ENCODE data around the gene HTR2B. TPM values are rescaled to one million over a fixed set of nuclear protein-coding genes. Genes with fewer than 3 reads are reported as not detected.
A peak's percentile ranks its signal among the peaks of the same experiment; 100 is the strongest.

HTR2B gene
- total RNA-seq, 3 donors from 2014 or later, result 0.29 to 1.4 (median 0.98) TPM

- no peaks in the 10 kb centered on the region for H3K36me3 ChIP-seq
- peaks cover 0 to 8% of the 10 kb centered on the region in 2 donors for H3K4me1 ChIP-seq
- no peak for DNase-seq (ENCODE audit: low spot score in 2 of 2)
- H3K27ac ChIP-seq, result no peak overlapping the region
- no peaks in the 10 kb centered on the region for H3K9me3 ChIP-seq
- no peak overlapping the region for H3K4me3 ChIP-seq
- TF ChIP-seq, protein P1, sequence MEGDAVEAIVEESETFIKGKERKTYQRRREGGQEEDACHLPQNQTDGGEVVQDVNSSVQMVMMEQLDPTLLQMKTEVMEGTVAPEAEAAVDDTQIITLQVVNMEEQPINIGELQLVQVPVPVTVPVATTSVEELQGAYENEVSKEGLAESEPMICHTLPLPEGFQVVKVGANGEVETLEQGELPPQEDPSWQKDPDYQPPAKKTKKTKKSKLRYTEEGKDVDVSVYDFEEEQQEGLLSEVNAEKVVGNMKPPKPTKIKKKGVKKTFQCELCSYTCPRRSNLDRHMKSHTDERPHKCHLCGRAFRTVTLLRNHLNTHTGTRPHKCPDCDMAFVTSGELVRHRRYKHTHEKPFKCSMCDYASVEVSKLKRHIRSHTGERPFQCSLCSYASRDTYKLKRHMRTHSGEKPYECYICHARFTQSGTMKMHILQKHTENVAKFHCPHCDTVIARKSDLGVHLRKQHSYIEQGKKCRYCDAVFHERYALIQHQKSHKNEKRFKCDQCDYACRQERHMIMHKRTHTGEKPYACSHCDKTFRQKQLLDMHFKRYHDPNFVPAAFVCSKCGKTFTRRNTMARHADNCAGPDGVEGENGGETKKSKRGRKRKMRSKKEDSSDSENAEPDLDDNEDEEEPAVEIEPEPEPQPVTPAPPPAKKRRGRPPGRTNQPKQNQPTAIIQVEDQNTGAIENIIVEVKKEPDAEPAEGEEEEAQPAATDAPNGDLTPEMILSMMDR (IDR thresholded peaks at IDR 0.05), result no peak
- no peak for TF ChIP-seq POLR2AphosphoS5 (IDR thresholded peaks at IDR 0.05)
- no peak for TF ChIP-seq POLR2A (IDR thresholded peaks at IDR 0.05)
- intact Hi-C loops (cut with DNase I; ENCODE audit: low total_unique reads), result no loop called here
- no peaks in the 10 kb centered on the region for H3K27me3 ChIP-seq
These were observed 3.1 kb upstream of the HTR2B start for GRCh38 chr2:231127936-231128335.

GRCh38 chr2:231127480-231127879 is 2.6 kb upstream of the HTR2B start:
- no peaks in the 10 kb centered on the region for H3K9me3 ChIP-seq
- no peaks in the 10 kb centered on the region for H3K27me3 ChIP-seq
- peaks cover 0 to 8% of the 10 kb centered on the region in 2 donors for H3K4me1 ChIP-seq
- H3K36me3 ChIP-seq, result no peaks in the 10 kb centered on the region
- TF ChIP-seq, protein P1 (IDR thresholded peaks at IDR 0.05), result no peak
- H3K4me3 ChIP-seq, result no peak overlapping the region
- DNase-seq (ENCODE audit: low spot score in 2 of 2), result no peak
- no peak overlapping the region for H3K27ac ChIP-seq
- intact Hi-C loops (cut with DNase I; ENCODE audit: low total_unique reads), result no loop called here

DNA sequence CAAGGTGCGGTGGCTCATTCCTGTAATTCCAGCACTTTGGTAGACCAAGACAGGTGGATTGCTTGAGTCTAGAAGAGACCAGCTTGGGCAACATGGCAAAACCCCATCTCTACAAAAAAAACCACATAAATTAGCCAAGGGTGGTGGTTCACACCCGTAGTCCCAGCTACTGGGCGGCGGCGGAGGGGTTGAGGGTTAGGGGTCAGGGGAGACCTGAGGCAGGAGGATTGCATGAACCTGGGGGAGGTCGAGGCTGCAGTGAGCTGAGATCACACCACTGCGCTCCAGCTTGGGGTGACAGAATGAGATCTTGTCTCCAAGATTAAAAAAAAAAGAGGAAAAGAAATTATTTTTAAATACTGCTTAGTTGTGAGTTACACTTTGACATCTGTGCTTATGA is 1.3 kb upstream of the HTR2B start:
- intact Hi-C loops (cut with DNase I; ENCODE audit: low total_unique reads), result no loop called here
- DNase-seq (ENCODE audit: low spot score in 2 of 2), result no peak
- no peak overlapping the region for H3K27ac ChIP-seq
- no peak overlapping the region for H3K4me3 ChIP-seq
- TF ChIP-seq POLR2A (IDR thresholded peaks at IDR 0.05), result no peak
- H3K4me1 ChIP-seq, result peaks cover 0 to 8% of the 10 kb centered on the region in 2 donors
- no peaks in the 10 kb centered on the region for H3K27me3 ChIP-seq
- no peaks in the 10 kb centered on the region for H3K9me3 ChIP-seq
- no peaks in the 10 kb centered on the region for H3K36me3 ChIP-seq

DNA sequence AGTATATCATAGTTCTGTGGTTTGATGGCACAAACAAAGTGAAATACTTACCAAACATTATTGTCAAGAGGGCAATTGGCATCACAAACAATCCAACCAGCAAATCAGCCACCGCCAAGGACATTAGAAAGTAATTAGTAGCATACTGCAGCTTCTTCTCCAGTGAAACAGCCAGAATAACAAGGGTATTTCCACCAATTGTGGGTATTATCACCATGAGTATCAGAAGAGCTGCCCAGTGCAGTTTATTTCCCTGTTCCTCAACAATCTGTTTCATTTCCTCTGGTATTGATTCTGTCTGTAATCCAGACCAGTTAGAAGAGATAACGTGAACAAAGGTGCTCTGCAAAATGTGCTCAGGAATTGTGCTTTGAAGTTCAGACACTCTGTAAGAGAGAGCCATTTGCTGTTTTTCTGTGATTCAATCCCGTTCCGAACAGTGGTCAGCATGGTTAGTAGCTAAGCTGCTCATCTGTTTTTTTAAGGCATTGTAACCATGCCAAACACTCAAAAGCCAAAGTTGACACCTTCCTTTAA is 1.4 kb downstream of the HTR2B start:
- TF ChIP-seq POLR2A (IDR thresholded peaks at IDR 0.05) (no peak), POLR2AphosphoS5 (IDR thresholded peaks at IDR 0.05) (no peak)
- H3K4me3 ChIP-seq, result peak overlapping the region in 2 of 3 donors; percentile 8 to 29
- no peaks in the 10 kb centered on the region for H3K9me3 ChIP-seq
- peaks cover 0 to 8% of the 10 kb centered on the region in 2 donors for H3K4me1 ChIP-seq
- no peaks in the 10 kb centered on the region for H3K27me3 ChIP-seq
- no peaks in the 10 kb centered on the region for H3K36me3 ChIP-seq
- intact Hi-C loops (cut with DNase I; ENCODE audit: low total_unique reads), result no loop called here
- DNase-seq (ENCODE audit: low spot score in 2 of 2), result no peak
- H3K27ac ChIP-seq, result no peak overlapping the region

- DNase-seq (ENCODE audit: low spot score in 2 of 2), result no peak
- TF ChIP-seq POLR2AphosphoS5 (IDR thresholded peaks at IDR 0.05) (no peak), POLR2A (IDR thresholded peaks at IDR 0.05) (no peak)
- TF ChIP-seq, protein P1 (IDR thresholded peaks at IDR 0.05), result no peak
- H3K4me1 ChIP-seq, result peaks cover 0 to 5% of the 10 kb centered on the region in 2 donors
- H3K4me3 ChIP-seq, result no peak overlapping the region
- H3K9me3 ChIP-seq, result no peaks in the 10 kb centered on the region
- no peaks in the 10 kb centered on the region for H3K27me3 ChIP-seq
- H3K27ac ChIP-seq, result no peak overlapping the region
- H3K36me3 ChIP-seq, result no peaks in the 10 kb centered on the region
- intact Hi-C loops (cut with DNase I; ENCODE audit: low total_unique reads), result no loop called here
These were observed 6.3 kb downstream of the HTR2B start for GRCh38 chr2:231118614-231118942.

DNA sequence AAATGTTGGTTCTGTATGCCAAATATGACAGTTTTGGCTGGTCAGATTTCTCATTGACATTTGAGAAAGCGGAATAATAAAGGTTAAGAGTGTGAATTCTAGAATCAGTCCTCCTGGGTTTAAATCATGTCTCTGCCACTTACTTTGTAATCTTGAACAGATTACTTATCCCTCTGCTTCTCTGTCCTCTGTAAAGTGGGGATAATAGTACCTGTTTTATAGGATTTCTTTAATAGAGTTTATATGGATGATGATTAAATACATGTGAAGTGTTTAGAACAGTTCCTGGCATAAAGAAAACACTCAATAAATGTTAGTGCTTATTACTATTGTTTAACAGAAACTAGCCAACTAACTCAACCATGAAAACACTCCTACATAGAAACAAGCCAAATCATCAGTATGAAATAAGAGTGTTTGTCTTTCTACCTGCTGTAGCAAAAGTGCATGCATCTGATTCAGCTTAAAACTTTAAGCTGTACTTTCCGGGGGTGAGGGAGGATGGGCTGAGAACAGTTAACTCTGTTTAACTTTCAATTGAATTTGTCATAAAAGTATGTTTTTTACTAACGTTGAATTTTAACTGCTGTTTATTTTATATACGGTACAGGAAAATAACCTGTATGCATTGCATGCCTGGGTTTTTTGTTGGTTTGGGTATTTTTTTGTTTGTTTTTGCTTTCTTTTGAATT is 6.8 kb downstream of the HTR2B start:
- H3K27me3 ChIP-seq, result no peaks in the 10 kb centered on the region
- no peak for TF ChIP-seq POLR2A (IDR thresholded peaks at IDR 0.05)
- TF ChIP-seq, protein P1 (IDR thresholded peaks at IDR 0.05), result no peak
- TF ChIP-seq POLR2AphosphoS5 (IDR thresholded peaks at IDR 0.05), result no peak
- H3K4me1 ChIP-seq, result peaks cover 0 to under 1% of the 10 kb centered on the region in 2 donors
- no peak for DNase-seq (ENCODE audit: low spot score in 2 of 2)
- H3K27ac ChIP-seq, result no peak overlapping the region
- intact Hi-C loops (cut with DNase I; ENCODE audit: low total_unique reads), result no loop called here
- no peaks in the 10 kb centered on the region for H3K9me3 ChIP-seq
- no peak overlapping the region for H3K4me3 ChIP-seq
- no peaks in the 10 kb centered on the region for H3K36me3 ChIP-seq
